Peyer's patch (tissue), 4 donors: Measurements from ENCODE around the gene ADAMTSL4.

Experiments
- POLR2A ChIP-seq, 2 donors: fragments of 450-650 bp; IDR thresholded peaks; one replicate each; pipeline ENCODE4 v1.5.1; 2017; ENCODE audit warnings: antibody characterized with exemption in 2 of 2, mild to moderate bottlenecking in 2 of 2, moderate library complexity in 2 of 2
- TF ChIP-seq, protein P1 (sequence below), 6 experiments: fragments of 450-650 bp in 4 of 6; fragments of 200-600 bp in 2 of 6; sonication (generic) in 1 of 6; IDR thresholded peaks; one replicate each; pipeline ENCODE4 v1.5.1; 2017 to 2019; ENCODE audit warnings: antibody characterized with exemption in 6 of 6, mild to moderate bottlenecking in 3 of 6, moderate library complexity in 1 of 6

DNA sequence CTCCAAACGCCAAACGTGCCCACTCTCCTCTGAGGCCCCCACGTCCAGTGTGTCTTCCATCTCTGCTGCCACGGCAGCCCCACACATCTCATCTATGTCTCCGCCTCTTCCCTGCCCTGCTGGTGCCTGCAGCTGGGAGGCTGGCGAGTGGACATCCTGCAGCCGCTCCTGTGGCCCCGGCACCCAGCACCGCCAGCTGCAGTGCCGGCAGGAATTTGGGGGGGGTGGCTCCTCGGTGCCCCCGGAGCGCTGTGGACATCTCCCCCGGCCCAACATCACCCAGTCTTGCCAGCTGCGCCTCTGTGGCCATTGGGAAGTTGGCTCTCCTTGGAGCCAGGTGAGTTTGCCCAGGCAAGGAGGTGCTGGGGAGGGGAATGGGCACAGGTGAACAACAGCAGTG, 8.6 kb downstream of the ADAMTSL4 start:
- TF ChIP-seq, protein P1, sequence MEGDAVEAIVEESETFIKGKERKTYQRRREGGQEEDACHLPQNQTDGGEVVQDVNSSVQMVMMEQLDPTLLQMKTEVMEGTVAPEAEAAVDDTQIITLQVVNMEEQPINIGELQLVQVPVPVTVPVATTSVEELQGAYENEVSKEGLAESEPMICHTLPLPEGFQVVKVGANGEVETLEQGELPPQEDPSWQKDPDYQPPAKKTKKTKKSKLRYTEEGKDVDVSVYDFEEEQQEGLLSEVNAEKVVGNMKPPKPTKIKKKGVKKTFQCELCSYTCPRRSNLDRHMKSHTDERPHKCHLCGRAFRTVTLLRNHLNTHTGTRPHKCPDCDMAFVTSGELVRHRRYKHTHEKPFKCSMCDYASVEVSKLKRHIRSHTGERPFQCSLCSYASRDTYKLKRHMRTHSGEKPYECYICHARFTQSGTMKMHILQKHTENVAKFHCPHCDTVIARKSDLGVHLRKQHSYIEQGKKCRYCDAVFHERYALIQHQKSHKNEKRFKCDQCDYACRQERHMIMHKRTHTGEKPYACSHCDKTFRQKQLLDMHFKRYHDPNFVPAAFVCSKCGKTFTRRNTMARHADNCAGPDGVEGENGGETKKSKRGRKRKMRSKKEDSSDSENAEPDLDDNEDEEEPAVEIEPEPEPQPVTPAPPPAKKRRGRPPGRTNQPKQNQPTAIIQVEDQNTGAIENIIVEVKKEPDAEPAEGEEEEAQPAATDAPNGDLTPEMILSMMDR (IDR thresholded peaks at IDR 0.05), result no peak
- TF ChIP-seq POLR2A (IDR thresholded peaks at IDR 0.05), result no peak
